B cell (primary cell): ENCODE measurements around the gene ZNF786. TPM values are rescaled to one million over a fixed set of nuclear protein-coding genes. Genes with fewer than 3 reads are reported as not detected.

Experiments used
- ATAC-seq: fragments of 200-7000 bp; cut with Tn5 transposase; one replicate; pipeline ENCODE4 v1.10.0; 2021; ENCODE audit warnings: low read depth, mild to moderate bottlenecking, moderate number of reproducible peaks, moderate library complexity
- CTCF ChIA-PET: fragments of 350-600 bp; sonication (Branson Sonifier 250); formaldehyde crosslinking; loops from one replicate; lab custom pipeline; 2021; ENCODE audit warnings: antibody characterized with exemption, inconsistent platforms; lab: Charles Lee
- POLR2A ChIA-PET: fragments of 350-600 bp; sonication (Branson Sonifier 250); formaldehyde crosslinking; loops from one replicate; lab custom pipeline; 2021; ENCODE audit warnings: antibody characterized with exemption; lab: Charles Lee
- DNase-seq: peaks from one replicate; pipeline ENCODE4 v3.0.0; 2013
- H2AFZ ChIP-seq: 2 replicates; pipeline ENCODE4 v1.6.1; 2012; ENCODE audit warnings: mild to moderate bottlenecking, low read depth, low read length; ENCODE audit not compliant: insufficient read depth, poor library complexity, severe bottlenecking
- H3K27ac ChIP-seq, 2 donors: 1 replicate in 1 of 2; 2 replicates in 1 of 2; pipeline ENCODE4 v1.5.1; 2012 to 2013; ENCODE audit warnings: low read length in 2 of 2, mild to moderate bottlenecking in 2 of 2, moderate library complexity in 1 of 2
- H3K27me3 ChIP-seq, 4 experiments: fragments of 200-600 bp in 1 of 4; sonication (generic) in 1 of 4; replicated peaks in 1 of 4; 1 replicate in 2 of 4; 2 replicates in 2 of 4; pipeline versions ENCODE4 v1.6.1 to v1.7.0; 2013 to 2016; ENCODE audit warnings: low read length in 3 of 4, mild to moderate bottlenecking in 2 of 4, mixed read lengths in 1 of 4, moderate library complexity in 1 of 4; ENCODE audit not compliant: insufficient read depth in 4 of 4, control insufficient read depth in 3 of 4; ENCODE audit errors: control extremely low read depth in 1 of 4
- H3K36me3 ChIP-seq, 2 experiments: replicated peaks in 1 of 2; 1 replicate in 1 of 2; 2 replicates in 1 of 2; pipeline versions ENCODE4 v1.6.1 to v1.7.1; 2013; ENCODE audit warnings: low read length in 1 of 2; ENCODE audit not compliant: insufficient read depth in 2 of 2, control insufficient read depth in 1 of 2; ENCODE audit errors: control extremely low read depth in 1 of 2, extremely low read depth in 1 of 2
- H3K4me1 ChIP-seq, 2 donors: fragments of 200-600 bp in 1 of 2; sonication (generic) in 1 of 2; 1 replicate in 1 of 2; 2 replicates in 1 of 2; pipeline versions ENCODE4 v1.5.1 to v1.6.1; 2013 to 2017; ENCODE audit warnings: low read length in 2 of 2; ENCODE audit not compliant: control insufficient read depth in 2 of 2, insufficient read depth in 2 of 2
- H3K4me2 ChIP-seq: replicated peaks from 2 replicates; pipeline ENCODE3; 2012; ENCODE audit warnings: mild to moderate bottlenecking, low read depth, low read length; ENCODE audit not compliant: poor library complexity, severe bottlenecking
- H3K4me3 ChIP-seq, 5 experiments: fragments of 200-600 bp in 1 of 5; sonication (generic) in 1 of 5; 1 replicate in 3 of 5; 2 replicates in 2 of 5; pipeline versions ENCODE4 v1.5.1 to v1.7.0; 2011 to 2016; ENCODE audit warnings: low read length in 4 of 5, mild to moderate bottlenecking in 4 of 5, low read depth in 2 of 5, control low read depth in 1 of 5, moderate library complexity in 1 of 5; ENCODE audit not compliant: insufficient read depth in 1 of 5; ENCODE audit errors: control extremely low read depth in 1 of 5, extremely low read depth in 1 of 5
- H3K79me2 ChIP-seq: fragments of 200-600 bp; sonication (generic); one replicate; pipeline ENCODE4 v1.6.0; 2016; ENCODE audit warnings: low read length; ENCODE audit not compliant: control insufficient read depth, insufficient read depth
- H3K9ac ChIP-seq: fragments of 200-600 bp; sonication (generic); 2 replicates; pipeline ENCODE4 v1.6.1; 2017; ENCODE audit warnings: mild to moderate bottlenecking, low read length, moderate library complexity
- H3K9me3 ChIP-seq, 3 donors: one replicate each; pipeline versions ENCODE4 v1.6.1 to v1.7.1; 2013; ENCODE audit warnings: low read length in 2 of 3; ENCODE audit not compliant: control insufficient read depth in 2 of 3, insufficient read depth in 1 of 3; ENCODE audit errors: control extremely low read depth in 1 of 3
- H4K20me1 ChIP-seq: 2 replicates; pipeline ENCODE4 v1.6.0; 2012; ENCODE audit warnings: mild to moderate bottlenecking, low read length; ENCODE audit not compliant: insufficient read depth, control insufficient read depth, poor library complexity, severe bottlenecking
- H3K27ac Mint-ChIP-seq: one replicate; pipeline ENCODE4 v1.8.0; 2021; ENCODE audit warnings: mixed read lengths
- H3K27me3 Mint-ChIP-seq: one replicate; pipeline ENCODE4 v1.8.0; 2021; ENCODE audit warnings: mixed read lengths
- H3K4me1 Mint-ChIP-seq: one replicate; pipeline ENCODE4 v1.8.0; 2021; ENCODE audit warnings: mixed read lengths
- H3K4me3 Mint-ChIP-seq: one replicate; pipeline ENCODE4 v1.8.0; 2021; ENCODE audit warnings: mixed read lengths
- H3K9me3 Mint-ChIP-seq: one replicate; pipeline ENCODE4 v1.8.0; 2022; ENCODE audit warnings: mixed read lengths; ENCODE audit not compliant: insufficient read depth
- EZH2 ChIP-seq: IDR thresholded peaks from 2 replicates; pipeline ENCODE4 v1.6.1; 2012; ENCODE audit warnings: borderline replicate concordance, low read depth, mild to moderate bottlenecking, moderate library complexity, low read length; ENCODE audit not compliant: insufficient read depth, poor library complexity, severe bottlenecking
- WGBS: methylation state at CpG from one replicate; pipeline ENCODE4 v1.1.5; 2013; ENCODE audit warnings: missing lambda C conversion rate; ENCODE audit not compliant: insufficient coverage; 5-methylcytosine and 5-hydroxymethylcytosine counted together
- intact Hi-C: fragments of 100-400 bp; cut with micrococcal nuclease; formaldehyde crosslinking; loops from one replicate; pipeline ENCODE4 v1.10.0; 2022
- polyA plus RNA-seq: library from polyadenylated mRNA; depleted of rRNA; stranded (reverse); fragments of >200 nt; gene quantifications from 2 replicates; pipeline ENCODE4 v1.2.3, GENCODE V29; 2012
- total RNA-seq, 2 donors: library from RNA; stranded (reverse); fragments of 120-200 nt in 1 of 2; gene quantifications; 1 replicate in 1 of 2; 2 replicates in 1 of 2; pipeline versions ENCODE4 v1.2.3 to v1.2.4, GENCODE V29; 2013 to 2022
- TF ChIP-seq, protein P1 (sequence below): fragments of 200-600 bp; IDR thresholded peaks from one replicate; pipeline ENCODE4 v1.8.0; 2022; ENCODE audit warnings: antibody characterized with exemption, mild to moderate bottlenecking

Gene ZNF786
- total and polyA plus RNA-seq, 2 donors (not counting 1 experiment from before 2014, with no cell fraction given), result 6.4 to 14.7 TPM

DNA sequence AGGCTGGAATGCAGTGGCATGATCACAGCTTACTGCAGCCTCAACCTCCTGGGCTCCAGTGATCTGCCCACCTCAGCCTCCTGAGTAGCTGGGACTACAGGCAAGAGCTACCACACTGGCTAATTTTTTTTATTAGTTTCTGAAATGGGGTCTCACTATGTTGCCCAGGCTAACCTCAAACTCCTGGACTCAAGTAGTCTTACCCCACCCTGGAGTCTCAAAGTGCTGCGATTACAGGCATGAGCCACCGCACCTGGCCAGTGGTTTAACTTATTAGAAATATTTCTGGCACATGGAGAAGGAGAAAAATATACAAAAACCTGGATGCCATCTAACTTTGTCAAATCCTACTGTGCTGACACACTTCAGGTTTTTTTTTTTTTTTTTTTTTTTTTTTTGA is 15.2 kb downstream of the ZNF786 start:
- no peaks in the 10 kb centered on the region for H3K27me3 ChIP-seq
- DNase-seq (no peak), ATAC-seq (no peak)
- no CpG with 5 or more reads among the region's 2 CpGs for WGBS
- peaks cover 0 to 31% of the 10 kb centered on the region in 2 experiments for H3K36me3 ChIP-seq
- no peak overlapping the region for H3K27ac ChIP-seq
- intact Hi-C loops, result no loop called here
- Mint-ChIP-seq H3K27me3 (no peaks in the 10 kb centered on the region), H3K4me1 (no peaks in the 10 kb centered on the region), H3K27ac (no peak overlapping the region), H3K4me3 (no peak overlapping the region), H3K9me3 (no peaks in the 10 kb centered on the region)
- H3K4me2 ChIP-seq, result no peak overlapping the region
- POLR2A ChIA-PET, result no interaction called here
- H3K9ac ChIP-seq, result no peak overlapping the region
- H3K79me2 ChIP-seq, result no peaks in the 10 kb centered on the region
- H3K4me3 ChIP-seq, result no peak overlapping the region
- no peaks in the 10 kb centered on the region for H3K4me1 ChIP-seq
- TF ChIP-seq EZH2, result no peak
- TF ChIP-seq, protein P1, sequence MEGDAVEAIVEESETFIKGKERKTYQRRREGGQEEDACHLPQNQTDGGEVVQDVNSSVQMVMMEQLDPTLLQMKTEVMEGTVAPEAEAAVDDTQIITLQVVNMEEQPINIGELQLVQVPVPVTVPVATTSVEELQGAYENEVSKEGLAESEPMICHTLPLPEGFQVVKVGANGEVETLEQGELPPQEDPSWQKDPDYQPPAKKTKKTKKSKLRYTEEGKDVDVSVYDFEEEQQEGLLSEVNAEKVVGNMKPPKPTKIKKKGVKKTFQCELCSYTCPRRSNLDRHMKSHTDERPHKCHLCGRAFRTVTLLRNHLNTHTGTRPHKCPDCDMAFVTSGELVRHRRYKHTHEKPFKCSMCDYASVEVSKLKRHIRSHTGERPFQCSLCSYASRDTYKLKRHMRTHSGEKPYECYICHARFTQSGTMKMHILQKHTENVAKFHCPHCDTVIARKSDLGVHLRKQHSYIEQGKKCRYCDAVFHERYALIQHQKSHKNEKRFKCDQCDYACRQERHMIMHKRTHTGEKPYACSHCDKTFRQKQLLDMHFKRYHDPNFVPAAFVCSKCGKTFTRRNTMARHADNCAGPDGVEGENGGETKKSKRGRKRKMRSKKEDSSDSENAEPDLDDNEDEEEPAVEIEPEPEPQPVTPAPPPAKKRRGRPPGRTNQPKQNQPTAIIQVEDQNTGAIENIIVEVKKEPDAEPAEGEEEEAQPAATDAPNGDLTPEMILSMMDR, result no peak
- no peak overlapping the region for H2AFZ ChIP-seq
- peaks cover 0 to 10% (median 0%) of the 10 kb centered on the region in 3 donors for H3K9me3 ChIP-seq
- no peaks in the 10 kb centered on the region for H4K20me1 ChIP-seq
- CTCF ChIA-PET, result interaction anchor here (0.6 to 1.5 kb wide), 2 partner anchors 10 to 13 kb away, joined by 5 read pairs; no protein-coding TSS in a partner anchor

DNA sequence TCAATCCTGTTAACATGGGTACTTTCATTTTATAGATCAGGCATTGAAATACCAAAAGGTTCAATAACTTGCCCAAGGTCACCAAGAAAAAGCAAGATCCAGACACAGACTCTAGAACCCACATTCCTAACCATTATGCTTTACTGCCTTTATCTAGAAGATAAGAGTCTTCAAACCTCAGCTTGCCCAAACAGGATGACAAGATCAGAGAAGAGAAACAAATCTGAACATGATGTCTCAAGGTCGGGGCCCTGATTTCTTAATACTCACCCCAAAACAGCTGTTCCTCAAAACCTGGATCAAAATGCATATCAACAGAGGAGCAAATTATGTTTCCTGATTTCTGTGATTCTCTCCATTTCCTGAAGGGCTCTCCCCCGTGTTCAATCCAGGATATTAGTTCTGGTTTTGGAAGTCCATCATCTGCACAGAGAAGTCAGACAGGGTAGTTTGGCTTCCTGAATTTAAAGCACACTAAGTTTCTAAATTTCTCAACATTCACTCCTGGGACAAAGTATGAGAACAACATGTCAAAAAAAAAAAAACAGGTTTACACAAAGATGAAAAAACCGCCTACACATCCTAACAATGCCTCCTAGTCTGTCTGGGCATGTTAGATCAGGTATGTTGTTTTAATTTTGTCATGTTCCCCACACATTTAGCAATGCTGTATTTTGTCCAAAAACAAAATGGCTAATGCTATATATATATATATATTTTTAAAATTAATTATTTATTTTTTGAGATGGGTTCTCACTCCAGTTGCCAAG is 16.2 kb downstream of the ZNF786 start:
- DNase-seq (no peak), ATAC-seq (no peak)
- Histone ChIP-seq H3K4me2 (no peak overlapping the region), H3K4me1 (no peaks in the 10 kb centered on the region), H2AFZ (no peak overlapping the region), H3K27ac (no peak overlapping the region), H3K36me3 (peaks cover 0 to 33% of the 10 kb centered on the region in 2 experiments), H3K79me2 (no peaks in the 10 kb centered on the region), H3K9ac (no peak overlapping the region), H3K27me3 (no peaks in the 10 kb centered on the region), H3K4me3 (no peak overlapping the region), H4K20me1 (no peaks in the 10 kb centered on the region), H3K9me3 (peaks cover 0 to 10% (median 0%) of the 10 kb centered on the region in 3 donors)
- TF ChIP-seq, protein P1, result no peak
- TF ChIP-seq EZH2, result no peak
- Mint-ChIP-seq H3K4me3 (no peak overlapping the region), H3K4me1 (no peaks in the 10 kb centered on the region), H3K27me3 (no peaks in the 10 kb centered on the region), H3K27ac (no peak overlapping the region), H3K9me3 (no peaks in the 10 kb centered on the region)
- WGBS, result no CpG with 5 or more reads among the region's 3 CpGs
- ChIA-PET POLR2A (no interaction called here), CTCF (interaction anchor here (0.7 kb wide), 1 partner anchor 69 kb away, joined by 3 read pairs; no protein-coding TSS in a partner anchor)
- intact Hi-C loops, result no loop called here
